ENCODE results near the gene ROBO1. TPM values are rescaled to one million over a fixed set of nuclear protein-coding genes. Genes with fewer than 3 reads are reported as not detected.

Gene ROBO1
- total and polyA plus RNA-seq, 2 experiments from 2014 or later: 18.8 to 31.9 TPM

- Histone ChIP-seq H3K4me3 (no peak overlapping the region), H3K36me3 (ENCODE audit: low read depth) (no peaks in the 10 kb centered on the region), H3K9me2 (ENCODE audit: insufficient read depth) (no peaks in the 10 kb centered on the region), H3K4me1 (ENCODE audit: insufficient read depth) (peaks cover 6% of the 10 kb centered on the region; the same call in 1 of the 2 replicates), H3K27ac (no peak overlapping the region), H3K9ac (no peak overlapping the region), H2AFZ (no peak overlapping the region), H3F3A (ENCODE audit: insufficient read depth) (no peaks in the 10 kb centered on the region), H3K79me2 (ENCODE audit: insufficient read depth) (no peaks in the 10 kb centered on the region), H3K27me3 (replicated peaks; ENCODE audit: insufficient read depth) (no peaks in the 10 kb centered on the region), H3K9me3 (ENCODE audit: low read depth) (no peaks in the 10 kb centered on the region), H3K4me2 (ENCODE audit: unreplicated experiment) (no peak overlapping the region), H4K20me1 (ENCODE audit: insufficient read depth) (no peaks in the 10 kb centered on the region)
- TF ChIP-seq EZH2 (IDR thresholded peaks at IDR 0.05; ENCODE audit: insufficient read depth, poor library complexity, severe bottlenecking): no peak
- no peak for TF ChIP-seq EZH2phosphoT487 (IDR thresholded peaks at IDR 0.05; ENCODE audit: insufficient read depth, low read depth)
- no peak for DNase-seq
- 95 to 100% methylated on average over 1 of the region's 1 CpG for WGBS, 2 experiments (ENCODE audit: low coverage in 1 of 2, low lambda C conversion rate in 2 of 2, missing lambda C conversion rate in 2 of 2)
- in situ Hi-C loops (cut with MboI): no loop called here
Measured at GRCh38 chr3:78901544-78901943, 866.3 kb downstream of the ROBO1 start.

DNA sequence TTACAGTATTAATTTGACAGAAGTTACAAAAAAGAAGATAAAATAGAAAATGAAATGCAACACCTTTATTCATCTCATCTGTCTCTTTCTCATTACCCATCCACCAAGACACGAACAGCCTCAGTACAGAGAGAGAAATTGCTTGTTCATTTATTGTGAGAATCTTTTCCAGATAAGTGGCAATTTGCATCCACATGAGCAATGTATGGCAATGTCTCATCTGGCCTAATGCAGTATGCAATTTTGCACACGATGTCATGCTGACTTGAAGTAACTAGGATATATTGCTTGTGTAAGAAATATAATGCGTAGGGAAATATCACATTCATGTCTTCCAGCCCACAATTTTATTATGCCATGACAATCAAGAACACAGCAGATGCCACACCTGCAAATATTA, 866.9 kb downstream of the ROBO1 start:
- 73 to 76% methylated on average over 3 of the region's 3 CpGs for WGBS, 2 experiments (ENCODE audit: low coverage in 1 of 2, low lambda C conversion rate in 2 of 2, missing lambda C conversion rate in 2 of 2)
- Histone ChIP-seq H4K20me1 (ENCODE audit: insufficient read depth) (no peaks in the 10 kb centered on the region), H3K4me3 (no peak overlapping the region), H3K27ac (no peak overlapping the region), H3K9me2 (ENCODE audit: insufficient read depth) (no peaks in the 10 kb centered on the region), H3K4me2 (ENCODE audit: unreplicated experiment) (no peak overlapping the region), H2AFZ (no peak overlapping the region), H3K27me3 (replicated peaks; ENCODE audit: insufficient read depth) (no peaks in the 10 kb centered on the region), H3K79me2 (ENCODE audit: insufficient read depth) (no peaks in the 10 kb centered on the region), H3F3A (ENCODE audit: insufficient read depth) (no peaks in the 10 kb centered on the region), H3K9me3 (ENCODE audit: low read depth) (no peaks in the 10 kb centered on the region), H3K36me3 (ENCODE audit: low read depth) (no peaks in the 10 kb centered on the region), H3K4me1 (ENCODE audit: insufficient read depth) (peaks cover 6% of the 10 kb centered on the region; the same call in 1 of the 2 replicates), H3K9ac (no peak overlapping the region)
- no peak for DNase-seq
- no peak for TF ChIP-seq EZH2 (IDR thresholded peaks at IDR 0.05; ENCODE audit: insufficient read depth, poor library complexity, severe bottlenecking)
- TF ChIP-seq EZH2phosphoT487 (IDR thresholded peaks at IDR 0.05; ENCODE audit: insufficient read depth, low read depth): no peak
- in situ Hi-C loops (cut with MboI): no loop called here

GRCh38 chr3:78900426-78900825, 867.4 kb downstream of the ROBO1 start:
- Histone ChIP-seq H3K9me3 (ENCODE audit: low read depth) (no peaks in the 10 kb centered on the region), H3K27me3 (replicated peaks; ENCODE audit: insufficient read depth) (no peaks in the 10 kb centered on the region), H3K9me2 (ENCODE audit: insufficient read depth) (no peaks in the 10 kb centered on the region), H3K4me1 (ENCODE audit: insufficient read depth) (peaks cover 8% of the 10 kb centered on the region), H4K20me1 (ENCODE audit: insufficient read depth) (no peaks in the 10 kb centered on the region), H2AFZ (no peak overlapping the region), H3K27ac (no peak overlapping the region), H3K4me3 (no peak overlapping the region), H3K9ac (no peak overlapping the region), H3K79me2 (ENCODE audit: insufficient read depth) (no peaks in the 10 kb centered on the region), H3K36me3 (ENCODE audit: low read depth) (no peaks in the 10 kb centered on the region), H3K4me2 (ENCODE audit: unreplicated experiment) (no peak overlapping the region), H3F3A (ENCODE audit: insufficient read depth) (no peaks in the 10 kb centered on the region)
- TF ChIP-seq EZH2phosphoT487 (IDR thresholded peaks at IDR 0.05; ENCODE audit: insufficient read depth, low read depth): no peak
- no peak for TF ChIP-seq EZH2 (IDR thresholded peaks at IDR 0.05; ENCODE audit: insufficient read depth, poor library complexity, severe bottlenecking)
- in situ Hi-C loops (cut with MboI): no loop called here
- WGBS, 2 experiments (ENCODE audit: low coverage in 1 of 2, low lambda C conversion rate in 2 of 2, missing lambda C conversion rate in 2 of 2): 94 to 96% methylated on average over 1 of the region's 1 CpG
- DNase-seq: peak; percentile 23

DNA sequence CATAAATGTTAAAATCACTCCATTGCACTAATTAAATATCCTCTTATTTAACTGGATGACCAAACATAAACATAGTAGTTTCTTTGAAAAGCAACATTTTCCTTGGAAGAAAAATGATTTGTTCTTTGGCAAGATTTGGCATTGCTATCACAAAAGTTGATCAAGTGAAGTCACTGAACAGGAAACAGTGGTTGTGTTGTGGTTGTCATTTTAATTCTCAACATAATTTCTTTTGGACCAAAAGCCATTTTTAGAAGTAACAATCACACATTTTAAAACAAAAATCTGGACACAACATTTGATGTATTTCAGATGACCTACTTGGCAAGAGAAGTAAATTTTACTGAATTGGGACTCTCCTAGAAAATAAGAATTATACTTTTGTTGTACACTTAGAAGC, 872.3 kb downstream of the ROBO1 start:
- DNase-seq: peak; percentile 38

GRCh38 chr3:78894787-78895186, 873.0 kb downstream of the ROBO1 start:
- peaks cover 4% of the 10 kb centered on the region; the same call in 1 of the 2 replicates for H4K20me1 ChIP-seq (ENCODE audit: insufficient read depth)
- H3F3A ChIP-seq (ENCODE audit: insufficient read depth): 0 out of 2 replicates have a peak, but pooled peaks cover 5% of the 10 kb centered on the region
- H3K36me3 ChIP-seq (ENCODE audit: low read depth): no peaks in the 10 kb centered on the region
- H3K27ac ChIP-seq: no peak overlapping the region
- no peaks in the 10 kb centered on the region for H3K27me3 ChIP-seq (replicated peaks; ENCODE audit: insufficient read depth)
- H3K79me2 ChIP-seq (ENCODE audit: insufficient read depth): peaks cover 3% of the 10 kb centered on the region; the same call in 1 of the 2 replicates
- H3K4me2 ChIP-seq (ENCODE audit: unreplicated experiment): no peak overlapping the region
- no peak overlapping the region for H3K4me3 ChIP-seq
- no peak overlapping the region for H2AFZ ChIP-seq
- no peak for DNase-seq
- no peaks in the 10 kb centered on the region for H3K9me2 ChIP-seq (ENCODE audit: insufficient read depth)
- no peaks in the 10 kb centered on the region for H3K9me3 ChIP-seq (ENCODE audit: low read depth)
- 82 to 85% methylated on average over 2 of the region's 2 CpGs for WGBS, 2 experiments (ENCODE audit: low coverage in 1 of 2, low lambda C conversion rate in 2 of 2, missing lambda C conversion rate in 2 of 2)
- H3K9ac ChIP-seq: no peak overlapping the region
- TF ChIP-seq EZH2 (IDR thresholded peaks at IDR 0.05; ENCODE audit: insufficient read depth, poor library complexity, severe bottlenecking) (no peak), EZH2phosphoT487 (IDR thresholded peaks at IDR 0.05; ENCODE audit: insufficient read depth, low read depth) (no peak)
- in situ Hi-C loops (cut with MboI): no loop called here
- H3K4me1 ChIP-seq (ENCODE audit: insufficient read depth): peaks cover 5% of the 10 kb centered on the region; the same call in 1 of the 2 replicates

More for the DNA sequence above, 872.3 kb downstream of the ROBO1 start:
- Histone ChIP-seq H3K9me3 (ENCODE audit: low read depth) (no peaks in the 10 kb centered on the region), H4K20me1 (ENCODE audit: insufficient read depth) (peaks cover 4% of the 10 kb centered on the region; the same call in 1 of the 2 replicates), H2AFZ (no peak overlapping the region), H3F3A (ENCODE audit: insufficient read depth) (0 out of 2 replicates have a peak, but pooled peaks cover 5% of the 10 kb centered on the region), H3K4me1 (ENCODE audit: insufficient read depth) (peaks cover 11% of the 10 kb centered on the region), H3K4me3 (no peak overlapping the region), H3K27ac (no peak overlapping the region), H3K27me3 (replicated peaks; ENCODE audit: insufficient read depth) (no peaks in the 10 kb centered on the region), H3K9ac (no peak overlapping the region), H3K4me2 (ENCODE audit: unreplicated experiment) (no peak overlapping the region), H3K9me2 (ENCODE audit: insufficient read depth) (no peaks in the 10 kb centered on the region), H3K36me3 (ENCODE audit: low read depth) (no peaks in the 10 kb centered on the region), H3K79me2 (ENCODE audit: insufficient read depth) (peaks cover 3% of the 10 kb centered on the region; the same call in 1 of the 2 replicates)
- no peak for TF ChIP-seq EZH2 (IDR thresholded peaks at IDR 0.05; ENCODE audit: insufficient read depth, poor library complexity, severe bottlenecking)
- TF ChIP-seq EZH2phosphoT487 (IDR thresholded peaks at IDR 0.05; ENCODE audit: insufficient read depth, low read depth): 0 out of 2 replicates have a peak, but pooled peaks have one; percentile 59
- in situ Hi-C loops (cut with MboI): no loop called here
